Measurements from ENCODE around the gene SETMAR. TPM values are rescaled to one million over a fixed set of nuclear protein-coding genes. Genes with fewer than 3 reads are reported as not detected.

Gene SETMAR
- total and polyA plus RNA-seq, 2 of the 8 experiments (the other 6 are each of a cell fraction or from before 2014, with no cell fraction given): 16.1 to 25.3 TPM

DNA sequence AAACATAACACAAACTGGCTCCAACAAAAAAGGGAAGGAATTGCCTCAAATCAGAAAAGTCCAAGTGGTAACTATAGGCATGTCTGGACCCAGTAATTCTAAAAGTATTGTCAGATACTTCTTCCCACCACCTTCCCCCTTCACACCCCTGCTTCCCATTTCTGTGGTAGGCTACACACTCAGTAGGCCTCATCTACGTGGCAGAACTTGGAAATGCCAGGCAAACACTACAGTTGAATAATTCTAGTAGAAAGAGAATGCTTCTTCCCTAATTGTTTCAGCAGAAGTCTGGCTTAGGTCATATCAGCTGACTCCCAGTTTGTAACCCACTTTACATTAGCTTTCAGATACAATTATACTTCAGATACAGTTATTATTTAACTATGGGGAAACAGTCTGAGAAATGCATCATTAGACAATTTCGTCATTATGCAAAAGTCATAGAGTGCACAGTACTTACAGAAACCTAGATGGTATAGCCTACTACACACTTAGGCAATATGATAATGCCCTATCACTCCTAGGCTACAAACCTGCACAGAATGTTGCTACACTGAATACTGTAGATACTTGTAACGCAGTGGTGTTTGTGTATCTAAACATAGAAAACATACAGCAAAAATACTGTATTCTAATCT, 6.4 kb downstream of the SETMAR start:
- Histone ChIP-seq H3K4me2 (ENCODE audit: insufficient read depth in 1 of 2, low read depth in 2 of 2, low read length in 2 of 2) (peak overlapping the region in 1 of 2 experiments; percentile 57; a peak in 2 of 4 replicates), H3K36me3 (ENCODE audit: control insufficient read depth in 2 of 4, insufficient read depth in 4 of 4, low read length in 3 of 4) (peaks cover 0 to 22% (median 7%) of the 10 kb centered on the region in 4 experiments; a peak in 4 of 8 replicates), H3K27ac (ENCODE audit: low read depth, low read length) (0 out of 2 replicates have a peak overlapping the region, but pooled peaks have one; percentile 6), H3K18ac (ENCODE audit: extremely low read depth, low read length) (no peak overlapping the region), H2BK12ac (ENCODE audit: low read depth, low read length) (no peak overlapping the region), H3K4me3 (ENCODE audit: extremely low read depth in 1 of 4, insufficient read depth in 2 of 4, low read depth in 3 of 4, low read length in 4 of 4) (no peak overlapping the region; a peak in 1 of 8 replicates), H2BK120ac (replicated peaks; ENCODE audit: low read depth, low read length) (no peak overlapping the region), H3K14ac (ENCODE audit: insufficient read length) (no peak overlapping the region), H2BK20ac (ENCODE audit: low read length) (no peak overlapping the region), H2AFZ (ENCODE audit: low read length) (no peak overlapping the region), H2BK5ac (ENCODE audit: low read depth, low read length) (no peak overlapping the region; the same call in 1 of the 2 replicates), H3K9ac (replicated peaks in 1 of 4; ENCODE audit: extremely low read depth in 1 of 4, low read depth in 3 of 4, low read length in 3 of 4) (no peak overlapping the region), H3K9me3 (ENCODE audit: insufficient read depth in 2 of 2, low read depth in 1 of 2, low read length in 1 of 2) (no peaks in the 10 kb centered on the region), H2BK15ac (ENCODE audit: low read length) (no peak overlapping the region), H3K79me2 (ENCODE audit: control insufficient read depth in 1 of 2, insufficient read depth in 2 of 2, low read length in 2 of 2) (peaks cover 0 to 22% of the 10 kb centered on the region in 2 experiments; a peak in 2 of 4 replicates), H3K4ac (replicated peaks; ENCODE audit: insufficient read length, low read depth, low read length) (no peak overlapping the region), H3K23ac (ENCODE audit: insufficient read length) (no peak overlapping the region), H4K20me1 (replicated peaks in 1 of 2; ENCODE audit: control insufficient read depth in 1 of 2, insufficient read depth in 2 of 2, low read length in 2 of 2) (no peaks in the 10 kb centered on the region), H3K4me1 (replicated peaks in 1 of 4; ENCODE audit: control insufficient read depth in 3 of 4, insufficient read depth in 4 of 4, low read length in 3 of 4) (peaks cover 1 to 13% (median 8%) of the 10 kb centered on the region in 4 experiments; a peak in 3 of 7 replicates), H3K79me1 (ENCODE audit: low read depth, low read length) (no peaks in the 10 kb centered on the region), H3K56ac (replicated peaks; ENCODE audit: insufficient read length, low read depth, low read length) (no peak overlapping the region), H3K27me3 (replicated peaks in 1 of 4; ENCODE audit: control insufficient read depth in 3 of 4, extremely low read depth in 1 of 4, insufficient read depth in 3 of 4, low read length in 3 of 4) (no peaks in the 10 kb centered on the region), H2AK5ac (ENCODE audit: low read depth, low read length) (no peak overlapping the region), H4K8ac (ENCODE audit: extremely low read depth, insufficient read depth, low read length) (no peak overlapping the region), H4K91ac (replicated peaks; ENCODE audit: insufficient read length, low read length) (no peak overlapping the region), H3K23me2 (ENCODE audit: low read depth, low read length) (no peaks in the 10 kb centered on the region; the same call in 1 of the 2 replicates), H4K5ac (ENCODE audit: insufficient read length, low read depth, low read length) (no peak overlapping the region)
- CTCF ChIA-PET (ENCODE audit: partially characterized antibody): interaction anchor here (1.2 kb wide), 1 partner anchor 1138 kb away, joined by 3 read pairs; no protein-coding TSS in a partner anchor
- no peak for FAIRE-seq
- 75% methylated on average over 3 of the region's 3 CpGs; no CpG with 5 or more reads in 1 of the 2 experiments for WGBS, 2 experiments (ENCODE audit: extremely low coverage in 1 of 2, insufficient coverage in 1 of 2, insufficient read length in 1 of 2, insufficient replicate concordance in 2 of 2, low coverage in 1 of 2, low lambda C conversion rate in 2 of 2, missing lambda C conversion rate in 1 of 2)
- no peak for TF ChIP-seq GABPA (IDR thresholded peaks at IDR 0.05; ENCODE audit: borderline replicate concordance, insufficient read depth, low read length)
- no peak for TF ChIP-seq TEAD4 (IDR thresholded peaks at IDR 0.05; ENCODE audit: low read depth, low read length)
- TF ChIP-seq, protein P1, sequence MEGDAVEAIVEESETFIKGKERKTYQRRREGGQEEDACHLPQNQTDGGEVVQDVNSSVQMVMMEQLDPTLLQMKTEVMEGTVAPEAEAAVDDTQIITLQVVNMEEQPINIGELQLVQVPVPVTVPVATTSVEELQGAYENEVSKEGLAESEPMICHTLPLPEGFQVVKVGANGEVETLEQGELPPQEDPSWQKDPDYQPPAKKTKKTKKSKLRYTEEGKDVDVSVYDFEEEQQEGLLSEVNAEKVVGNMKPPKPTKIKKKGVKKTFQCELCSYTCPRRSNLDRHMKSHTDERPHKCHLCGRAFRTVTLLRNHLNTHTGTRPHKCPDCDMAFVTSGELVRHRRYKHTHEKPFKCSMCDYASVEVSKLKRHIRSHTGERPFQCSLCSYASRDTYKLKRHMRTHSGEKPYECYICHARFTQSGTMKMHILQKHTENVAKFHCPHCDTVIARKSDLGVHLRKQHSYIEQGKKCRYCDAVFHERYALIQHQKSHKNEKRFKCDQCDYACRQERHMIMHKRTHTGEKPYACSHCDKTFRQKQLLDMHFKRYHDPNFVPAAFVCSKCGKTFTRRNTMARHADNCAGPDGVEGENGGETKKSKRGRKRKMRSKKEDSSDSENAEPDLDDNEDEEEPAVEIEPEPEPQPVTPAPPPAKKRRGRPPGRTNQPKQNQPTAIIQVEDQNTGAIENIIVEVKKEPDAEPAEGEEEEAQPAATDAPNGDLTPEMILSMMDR (IDR thresholded peaks at IDR 0.05; ENCODE audit: control extremely low read depth in 1 of 3, insufficient read depth in 1 of 3, low read depth in 1 of 3, low read length in 3 of 3): no peak
- no peak for TF ChIP-seq CEBPB (IDR thresholded peaks at IDR 0.05; ENCODE audit: low read depth, low read length)
- no peak for TF ChIP-seq CHD1 (IDR thresholded peaks at IDR 0.05; ENCODE audit: low read depth, low read length)
- no peak for TF ChIP-seq FOSL1 (IDR thresholded peaks at IDR 0.05; ENCODE audit: insufficient read depth, low read depth, low read length)
- DNase-seq (ENCODE audit: low read depth in 1 of 2, low spot score in 2 of 2): no peak
- POLR2A ChIA-PET (ENCODE audit: partially characterized antibody): no interaction called here
